Bronchial epithelial cell (primary cell): ENCODE results near the gene ELF1. TPM values are rescaled to one million over a fixed set of nuclear protein-coding genes. Genes with fewer than 3 reads are reported as not detected.

ENCODE experiments used
- DNase-seq: peaks from one replicate; pipeline ENCODE4 v3.0.0-alpha.2; 2010; ENCODE audit warnings: low read depth
- FAIRE-seq: peaks from 2 replicates; lab custom pipeline; 2011; peaks lifted over from hg19 to GRCh38; lab: Jason Lieb, UNC
- H3K27me3 ChIP-seq: 2 replicates; pipeline ENCODE4 v1.5.1; 2011; ENCODE audit warnings: low read length; ENCODE audit not compliant: control insufficient read depth, insufficient read depth
- H3K36me3 ChIP-seq: 2 replicates; pipeline ENCODE4 v1.5.1; 2011; ENCODE audit warnings: low read length; ENCODE audit not compliant: control insufficient read depth, insufficient read depth
- H3K4me3 ChIP-seq: 2 replicates; pipeline ENCODE4 v1.5.1; 2011; ENCODE audit warnings: mild to moderate bottlenecking, low read depth, low read length, control low read depth
- total RNA-seq: library from RNA; depleted of rRNA; stranded (reverse); fragments of >200 nt; gene quantifications from 2 replicates; pipeline ENCODE4 v1.2.1, GENCODE V29; 2014
- TF ChIP-seq, protein P1 (sequence below): IDR thresholded peaks from 2 replicates; pipeline ENCODE4 v1.5.1; 2011; ENCODE audit warnings: mild to moderate bottlenecking, moderate library complexity, low read length, control low read depth, inconsistent platforms; ENCODE audit not compliant: insufficient read depth, severe bottlenecking

The ELF1 gene
- total RNA-seq, 1 donor from 2014 or later = 57.7 TPM

DNA sequence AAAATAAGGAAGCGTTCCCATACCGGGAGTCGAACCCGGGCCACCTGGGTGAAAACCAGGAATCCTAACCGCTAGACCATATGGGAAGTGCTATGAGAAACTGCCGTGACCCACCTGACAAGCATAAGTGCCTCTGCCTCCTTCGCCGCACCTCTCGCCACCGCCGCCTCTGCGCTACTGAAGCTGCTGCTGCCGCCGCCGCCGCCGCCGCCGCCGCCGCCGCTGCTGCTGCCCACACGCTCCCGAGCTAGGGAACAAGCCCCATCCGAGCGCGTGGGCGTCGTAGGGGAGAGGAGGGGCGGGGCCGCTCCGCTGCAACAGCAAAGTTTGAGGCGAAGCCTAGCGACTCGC, 41.6 kb upstream of the ELF1 start:
- FAIRE-seq (no peak), DNase-seq (peak; percentile 58)

GRCh38 chr13:41060082-41060723, 41.1 kb upstream of the ELF1 start:
- DNase-seq (peak; percentile 70), FAIRE-seq (no peak)
- Histone ChIP-seq H3K36me3 (no peaks in the 10 kb centered on the region), H3K4me3 (peak overlapping the region; percentile 98), H3K27me3 (no peaks in the 10 kb centered on the region)
- TF ChIP-seq, protein P1, sequence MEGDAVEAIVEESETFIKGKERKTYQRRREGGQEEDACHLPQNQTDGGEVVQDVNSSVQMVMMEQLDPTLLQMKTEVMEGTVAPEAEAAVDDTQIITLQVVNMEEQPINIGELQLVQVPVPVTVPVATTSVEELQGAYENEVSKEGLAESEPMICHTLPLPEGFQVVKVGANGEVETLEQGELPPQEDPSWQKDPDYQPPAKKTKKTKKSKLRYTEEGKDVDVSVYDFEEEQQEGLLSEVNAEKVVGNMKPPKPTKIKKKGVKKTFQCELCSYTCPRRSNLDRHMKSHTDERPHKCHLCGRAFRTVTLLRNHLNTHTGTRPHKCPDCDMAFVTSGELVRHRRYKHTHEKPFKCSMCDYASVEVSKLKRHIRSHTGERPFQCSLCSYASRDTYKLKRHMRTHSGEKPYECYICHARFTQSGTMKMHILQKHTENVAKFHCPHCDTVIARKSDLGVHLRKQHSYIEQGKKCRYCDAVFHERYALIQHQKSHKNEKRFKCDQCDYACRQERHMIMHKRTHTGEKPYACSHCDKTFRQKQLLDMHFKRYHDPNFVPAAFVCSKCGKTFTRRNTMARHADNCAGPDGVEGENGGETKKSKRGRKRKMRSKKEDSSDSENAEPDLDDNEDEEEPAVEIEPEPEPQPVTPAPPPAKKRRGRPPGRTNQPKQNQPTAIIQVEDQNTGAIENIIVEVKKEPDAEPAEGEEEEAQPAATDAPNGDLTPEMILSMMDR = peak; percentile 45

More for the DNA sequence above, 41.6 kb upstream of the ELF1 start:
- no peaks in the 10 kb centered on the region for H3K36me3 ChIP-seq
- H3K4me3 ChIP-seq = peak overlapping the region; percentile 98
- TF ChIP-seq, protein P1 = no peak
- H3K27me3 ChIP-seq = no peaks in the 10 kb centered on the region

GRCh38 chr13:41059456-41060081, 40.5 kb upstream of the ELF1 start:
- no peaks in the 10 kb centered on the region for H3K27me3 ChIP-seq
- TF ChIP-seq, protein P1 = no peak
- H3K36me3 ChIP-seq = no peaks in the 10 kb centered on the region
- peak overlapping the region; percentile 98 for H3K4me3 ChIP-seq
- DNase-seq = peak; percentile 32
- FAIRE-seq = no peak

- no peak for FAIRE-seq
- no peaks in the 10 kb centered on the region for H3K27me3 ChIP-seq
- H3K36me3 ChIP-seq = no peaks in the 10 kb centered on the region
- no peak for DNase-seq
- TF ChIP-seq, protein P1 = no peak
- peak overlapping the region; percentile 98 for H3K4me3 ChIP-seq
These were observed 39.4 kb upstream of the ELF1 start for GRCh38 chr13:41058295-41059070.

GRCh38 chr13:41056826-41057711, 38.0 kb upstream of the ELF1 start:
- H3K27me3 ChIP-seq = no peaks in the 10 kb centered on the region
- no peak for DNase-seq
- TF ChIP-seq, protein P1 = no peak
- no peaks in the 10 kb centered on the region for H3K36me3 ChIP-seq
- no peak for FAIRE-seq
- H3K4me3 ChIP-seq = no peak overlapping the region
